ENCODE measurements around the gene CYP3A7.
"Not testable (repeated sequence)": the region's sequence is repeated elsewhere in the genome, so short reads cannot be mapped to it uniquely, and the experiment has no call there.

CYP3A7 gene

DNA sequence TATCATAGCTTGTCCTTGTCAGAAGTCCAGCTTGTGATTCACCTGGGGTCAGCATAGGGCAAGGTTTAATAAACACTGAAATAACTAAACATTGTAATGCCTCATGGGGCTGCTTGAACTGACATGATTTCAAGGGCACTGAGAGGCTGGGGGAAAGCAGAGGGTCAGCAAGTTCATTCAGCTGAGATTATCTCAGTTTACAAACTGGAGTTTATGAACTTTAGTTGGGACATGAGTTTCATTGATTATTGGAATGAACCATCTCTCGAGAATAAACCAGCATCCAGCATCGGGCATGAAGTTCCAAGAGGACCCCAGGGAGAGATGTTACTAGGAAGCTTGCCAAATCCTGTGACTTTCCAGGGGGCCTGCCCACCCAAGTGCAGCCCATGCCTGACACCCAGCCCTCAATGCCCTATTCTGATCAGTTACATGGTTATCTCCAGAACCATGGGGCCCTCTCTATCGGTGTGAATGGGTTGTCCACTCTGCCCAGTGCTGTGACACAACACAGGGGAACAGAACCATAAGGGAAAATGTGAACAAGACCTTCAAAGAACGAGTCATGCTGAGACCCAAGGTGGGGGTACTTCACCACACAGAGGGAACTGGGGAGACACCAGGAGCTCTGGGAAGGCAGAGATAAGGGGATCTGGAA lies 7.9 kb upstream of the CYP3A7 start:
- no peak for DNase-seq (ENCODE audit: low read depth in 1 of 2, low spot score in 1 of 2)

DNA sequence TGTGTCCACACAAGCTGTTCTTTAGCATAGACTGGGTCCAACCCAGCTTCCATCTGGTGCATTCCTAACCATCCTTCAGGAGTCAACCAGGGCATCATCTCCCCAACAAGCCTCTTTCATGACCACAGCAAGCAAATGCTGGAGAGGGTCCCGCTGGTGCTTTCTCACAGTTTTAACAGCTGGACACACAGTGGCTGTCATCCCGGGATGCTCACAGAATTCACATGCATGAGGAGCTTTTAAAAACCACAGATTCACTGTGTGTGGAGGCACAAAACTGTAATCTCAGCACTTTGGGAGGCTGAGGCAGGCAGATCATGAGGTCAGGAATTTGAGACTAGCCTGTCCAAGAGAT lies 6.4 kb upstream of the CYP3A7 start:
- DNase-seq (ENCODE audit: low read depth in 1 of 2, low spot score in 1 of 2), result no peak

DNA sequence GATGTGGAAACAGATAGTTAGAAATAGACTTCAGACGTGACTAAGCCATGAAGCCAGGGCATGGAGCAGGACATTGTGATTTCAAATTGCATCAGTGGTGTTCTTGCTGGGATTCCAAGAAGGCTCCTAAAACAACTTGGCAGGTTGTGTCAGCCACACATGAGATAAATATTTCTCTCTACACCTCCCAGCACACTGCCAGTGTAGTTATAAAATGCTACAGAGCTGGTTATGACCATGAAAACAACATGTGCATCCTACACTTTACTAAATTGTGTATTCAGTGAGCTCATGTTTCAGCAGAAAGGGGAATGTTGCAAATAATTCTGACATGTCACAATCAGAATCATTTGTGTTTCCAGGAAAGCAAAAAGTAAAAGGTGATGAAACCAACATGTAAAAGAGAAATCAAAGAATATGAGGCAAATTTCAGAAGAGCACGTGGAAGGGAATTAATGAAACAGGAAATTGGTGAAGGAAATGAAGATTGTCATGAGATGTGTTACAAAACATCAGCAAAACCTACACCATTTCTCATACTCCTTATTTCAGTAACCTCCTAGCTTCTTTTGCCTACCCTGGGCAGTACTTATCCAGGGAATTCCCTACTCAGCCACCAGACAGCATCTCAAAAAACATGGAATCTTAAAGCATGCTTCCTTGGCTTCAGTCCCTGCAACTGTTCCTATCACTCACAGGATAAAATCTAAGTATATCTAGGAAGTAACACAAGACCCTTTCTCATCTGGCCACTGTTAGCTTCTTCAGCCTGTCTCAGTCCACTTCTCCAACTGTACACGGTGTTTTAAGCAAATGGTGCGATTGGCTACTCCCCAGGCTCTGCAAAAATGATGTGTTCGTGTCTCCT lies 5.8 kb upstream of the CYP3A7 start:
- DNase-seq (ENCODE audit: low read depth in 1 of 2, low spot score in 1 of 2), result no peak

DNA sequence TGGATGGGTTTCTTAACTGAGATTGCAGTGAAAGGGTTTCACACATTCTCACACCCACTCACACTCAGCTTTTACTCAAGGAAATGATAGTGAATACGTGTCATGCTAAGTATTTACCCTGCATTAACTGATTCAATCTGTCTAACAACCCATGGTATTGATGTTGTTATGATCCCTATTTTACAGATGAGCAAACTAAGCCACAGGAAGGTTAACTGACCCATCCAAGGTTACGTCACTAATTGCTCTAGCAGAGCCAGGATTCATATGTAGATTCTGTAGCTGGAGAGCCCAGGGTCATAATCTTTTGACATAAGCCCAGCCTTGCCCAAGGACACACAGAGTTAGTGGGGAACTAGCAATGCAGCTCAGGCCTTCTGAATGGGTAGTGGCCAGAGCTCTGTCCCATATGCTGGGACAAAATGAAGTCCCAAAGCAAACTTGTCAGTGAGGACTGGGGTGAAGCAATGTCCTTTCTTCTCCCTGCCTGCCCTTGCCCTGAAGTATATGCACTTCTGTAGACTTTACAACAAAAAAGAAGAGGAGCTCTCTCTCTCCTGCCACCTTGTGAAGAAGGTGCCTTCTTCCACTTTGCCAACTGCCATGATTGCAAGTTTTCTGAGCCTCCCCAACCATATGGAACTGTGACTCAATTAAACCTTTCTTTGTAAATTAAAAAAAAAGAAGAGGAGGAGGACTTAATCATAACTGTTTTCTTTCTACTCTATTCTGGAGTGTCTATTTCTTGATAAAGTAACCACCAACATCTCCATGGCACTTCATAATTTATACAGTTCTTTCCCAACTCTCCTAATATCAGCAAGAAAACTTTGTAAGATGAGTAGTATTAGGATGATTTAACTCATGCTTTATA lies 4.9 kb upstream of the CYP3A7 start:
- DNase-seq (ENCODE audit: low read depth in 1 of 2, low spot score in 1 of 2), result no peak

DNA sequence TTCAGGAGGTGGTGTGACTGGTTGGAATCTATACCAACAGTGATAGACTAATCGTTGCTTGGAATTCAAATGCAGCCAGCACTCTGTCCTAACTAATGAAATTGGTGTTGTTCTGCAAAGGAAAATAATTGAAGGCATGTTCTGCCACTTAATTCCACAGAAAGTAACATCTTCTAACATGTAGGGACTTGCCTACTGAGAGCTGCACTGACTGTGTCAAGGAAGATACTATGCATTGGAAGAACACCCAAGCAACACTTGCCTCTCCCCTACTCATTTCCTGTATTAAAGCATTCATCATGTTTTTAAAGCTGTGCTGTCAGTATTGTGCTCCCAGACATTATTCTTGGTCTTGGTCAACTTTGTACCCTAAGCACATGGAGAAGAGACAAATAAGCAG lies 2.7 kb upstream of the CYP3A7 start:
- no peak for DNase-seq (ENCODE audit: low read depth in 1 of 2, low spot score in 1 of 2)

DNA sequence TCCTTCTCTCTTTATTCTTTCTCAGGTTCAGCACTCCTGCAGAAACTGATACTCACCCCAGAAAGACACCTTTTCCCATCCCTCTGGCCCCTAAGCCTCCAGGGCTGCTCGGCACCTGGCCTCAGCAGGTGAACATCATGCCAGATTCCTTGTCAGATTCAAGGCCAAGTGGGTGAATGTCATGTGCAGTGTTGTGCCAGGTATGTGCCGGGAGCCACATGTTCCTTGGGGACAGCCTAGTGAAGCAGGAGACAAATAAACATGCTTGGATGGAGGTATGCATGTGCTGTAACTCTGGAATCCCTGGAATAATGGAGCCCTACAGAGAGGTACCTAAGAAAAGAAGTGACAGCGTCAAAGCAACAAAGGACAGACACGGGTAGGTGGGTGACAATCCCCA lies 1.7 kb upstream of the CYP3A7 start:
- DNase-seq (ENCODE audit: low read depth in 1 of 2, low spot score in 1 of 2), result not testable (repeated sequence)

DNA sequence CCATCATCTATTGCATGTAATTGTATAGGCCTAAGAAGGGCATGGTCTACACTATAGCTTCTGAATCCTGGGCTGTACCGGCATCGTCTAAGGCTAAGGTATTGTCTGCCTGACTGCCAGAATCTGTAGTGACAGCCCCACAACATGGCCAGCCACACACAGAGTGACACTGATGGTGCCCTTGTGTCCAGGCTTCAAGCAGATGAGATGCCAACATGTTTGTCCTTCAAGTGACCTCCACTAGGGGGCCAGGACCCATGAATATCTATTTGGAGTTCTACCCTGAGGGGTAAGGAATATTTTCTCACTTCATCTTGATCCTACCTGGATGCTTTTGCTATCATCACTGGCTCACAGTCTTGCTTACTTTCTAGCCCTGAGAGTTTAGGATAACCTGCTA lies 1.5 kb downstream of the CYP3A7 start:
- no peak for DNase-seq (ENCODE audit: low read depth in 1 of 2, low spot score in 1 of 2)

DNA sequence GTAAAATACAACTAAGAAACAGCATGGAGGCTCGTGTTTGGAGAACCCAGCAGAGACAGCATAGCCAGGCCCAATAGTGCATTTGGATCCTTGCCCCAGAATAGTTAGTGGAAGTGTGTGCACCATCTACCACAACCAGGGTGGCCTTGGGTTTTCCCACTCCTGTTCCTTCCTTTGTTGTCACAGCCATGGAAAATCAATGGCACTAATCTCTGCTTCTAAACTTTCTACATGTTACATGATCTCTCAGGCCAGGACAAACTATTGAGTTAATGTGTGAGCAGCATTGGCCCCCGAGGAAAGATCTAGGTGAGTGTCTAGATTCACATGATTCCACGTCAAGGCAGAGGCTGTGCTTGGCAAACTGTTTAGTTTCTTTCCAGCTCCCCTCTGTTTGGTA lies 2.0 kb downstream of the CYP3A7 start:
- no peak for DNase-seq (ENCODE audit: low read depth in 1 of 2, low spot score in 1 of 2)

DNA sequence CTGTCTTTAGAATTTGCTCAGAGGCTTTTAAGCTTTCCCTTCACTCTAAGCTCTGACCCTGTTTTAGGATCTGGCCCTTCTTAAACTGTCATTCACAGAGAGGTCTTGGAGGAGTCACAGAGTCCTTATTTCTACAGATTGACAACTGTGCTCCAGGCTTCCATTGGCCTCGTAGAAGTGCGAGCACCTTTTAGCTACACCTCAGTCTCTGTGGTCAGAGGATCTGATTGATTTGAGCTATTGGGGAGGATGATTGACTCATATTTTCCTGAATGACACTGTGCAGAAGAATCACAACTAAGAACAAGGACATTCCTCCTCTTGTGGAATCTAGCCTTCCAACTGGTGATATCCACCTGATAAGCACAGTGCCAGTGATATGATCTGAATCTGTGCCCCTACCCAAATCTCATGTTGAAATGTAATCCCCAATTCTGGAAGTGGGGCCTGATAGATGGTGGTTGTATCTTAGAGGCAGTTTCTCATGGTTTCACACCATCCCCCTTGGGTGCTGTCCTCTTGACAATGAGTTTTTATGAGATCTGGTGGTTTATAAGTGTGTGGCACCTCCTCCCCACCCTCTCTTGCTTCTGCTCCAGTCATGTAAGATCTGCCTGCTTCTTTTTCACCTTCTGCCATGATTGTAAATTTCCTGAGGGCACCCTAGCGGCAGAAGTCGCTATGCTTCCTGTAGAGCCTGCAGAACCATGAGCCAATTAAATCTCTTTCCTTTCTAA lies 3.2 kb downstream of the CYP3A7 start:
- DNase-seq (ENCODE audit: low read depth in 1 of 2, low spot score in 1 of 2), result no peak

DNA sequence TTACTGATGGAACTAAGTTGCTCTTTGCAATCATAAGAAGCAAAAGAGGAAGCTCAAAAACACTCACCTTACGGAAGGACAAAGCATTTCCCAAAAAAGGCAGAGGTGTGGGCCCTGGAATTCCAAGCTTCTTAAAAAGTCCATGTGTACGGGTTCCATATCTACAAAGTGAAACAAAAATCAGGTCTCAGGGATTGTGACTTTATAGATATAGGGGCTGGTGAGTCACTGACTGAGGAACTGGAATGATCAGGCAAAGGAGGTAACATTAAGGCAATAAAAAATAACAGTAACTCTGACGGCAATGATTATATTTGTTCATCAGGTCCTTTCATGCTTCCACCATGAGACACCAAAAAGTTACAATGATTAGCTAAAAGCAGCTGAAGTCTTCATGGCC lies 4.0 kb downstream of the CYP3A7 start:
- no peak for DNase-seq (ENCODE audit: low read depth in 1 of 2, low spot score in 1 of 2)

DNA sequence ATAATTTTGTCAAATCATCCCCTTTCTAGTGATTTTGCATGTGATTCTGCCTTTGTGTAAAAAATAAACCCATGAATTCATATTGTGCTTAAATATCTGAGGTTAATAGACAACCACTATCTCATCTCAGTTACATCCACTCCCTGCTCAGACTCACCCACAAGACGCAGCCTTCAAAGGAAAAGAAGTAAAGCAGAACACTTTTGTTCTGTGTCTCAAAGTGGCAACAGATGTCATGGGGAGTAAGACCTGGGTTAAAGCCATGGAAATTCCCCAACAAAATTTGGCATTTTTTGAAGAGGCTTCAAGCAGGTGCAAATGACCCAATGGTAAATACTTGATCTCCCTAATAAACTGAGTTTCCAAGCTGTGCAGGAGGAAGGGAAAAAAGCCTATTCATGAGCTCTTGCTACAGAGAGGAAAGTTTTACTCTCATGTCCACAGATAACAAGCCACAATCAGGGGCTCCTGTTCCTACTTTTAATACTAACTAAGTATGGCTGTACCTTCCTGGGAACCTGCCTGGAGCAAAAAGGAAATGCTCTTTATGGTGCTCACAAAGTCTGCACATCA lies 4.7 kb downstream of the CYP3A7 start:
- DNase-seq (ENCODE audit: low read depth in 1 of 2, low spot score in 1 of 2), result no peak

DNA sequence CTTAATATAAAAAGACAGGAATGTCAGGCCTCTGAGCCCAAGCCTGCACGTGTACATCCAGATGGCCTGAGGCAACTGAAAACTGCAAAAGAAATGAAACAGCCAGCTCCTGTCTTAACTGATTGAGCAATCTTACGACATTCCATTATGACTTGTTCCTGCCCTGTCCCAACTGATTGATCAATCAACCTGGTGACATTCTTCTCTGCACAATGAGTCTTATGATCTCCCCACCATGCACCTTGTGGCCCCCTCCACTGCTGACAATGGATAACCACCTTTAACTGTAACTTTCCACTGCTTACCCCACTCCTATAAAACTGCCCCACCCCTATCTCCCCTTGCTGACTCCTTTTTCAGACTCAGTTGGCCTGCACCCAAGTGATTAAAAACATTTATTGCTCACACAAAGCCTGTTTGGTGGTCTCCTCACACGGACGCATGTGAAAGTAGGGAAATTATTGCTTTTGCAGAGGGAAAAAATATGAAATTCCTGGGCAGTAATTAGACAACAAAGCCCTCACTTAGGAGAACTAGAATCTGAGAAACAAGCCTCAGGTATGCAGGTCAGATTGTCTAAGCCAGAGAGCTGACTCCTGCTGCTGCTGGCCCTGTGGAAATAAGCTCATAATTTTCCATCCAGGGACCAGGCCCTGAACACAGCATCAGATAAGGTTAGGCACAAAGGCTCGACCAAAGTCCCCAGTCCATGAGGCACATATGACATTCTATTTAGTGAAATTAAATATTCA lies 5.3 kb downstream of the CYP3A7 start:
- DNase-seq (ENCODE audit: low read depth in 1 of 2, low spot score in 1 of 2), result no peak

DNA sequence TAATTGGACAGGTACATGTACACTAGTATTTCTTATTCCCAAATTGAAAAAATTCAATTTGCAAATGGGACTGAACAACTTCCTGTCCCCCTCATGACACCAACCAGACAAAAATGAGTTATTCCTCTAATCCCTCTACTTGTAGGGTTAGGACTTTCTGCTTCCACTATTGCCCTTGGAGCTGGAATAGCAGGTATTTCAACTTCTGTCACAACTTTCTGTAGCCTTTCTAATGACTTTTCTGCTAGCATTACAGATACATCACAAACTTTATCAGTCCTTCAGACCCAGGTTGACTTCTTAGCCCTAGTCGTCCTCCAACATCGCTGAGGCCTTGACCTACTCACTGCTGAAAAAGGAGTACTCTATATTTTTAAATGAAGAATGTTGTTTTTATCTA lies 6.4 kb downstream of the CYP3A7 start:
- DNase-seq (ENCODE audit: low read depth in 1 of 2, low spot score in 1 of 2), result no peak

DNA sequence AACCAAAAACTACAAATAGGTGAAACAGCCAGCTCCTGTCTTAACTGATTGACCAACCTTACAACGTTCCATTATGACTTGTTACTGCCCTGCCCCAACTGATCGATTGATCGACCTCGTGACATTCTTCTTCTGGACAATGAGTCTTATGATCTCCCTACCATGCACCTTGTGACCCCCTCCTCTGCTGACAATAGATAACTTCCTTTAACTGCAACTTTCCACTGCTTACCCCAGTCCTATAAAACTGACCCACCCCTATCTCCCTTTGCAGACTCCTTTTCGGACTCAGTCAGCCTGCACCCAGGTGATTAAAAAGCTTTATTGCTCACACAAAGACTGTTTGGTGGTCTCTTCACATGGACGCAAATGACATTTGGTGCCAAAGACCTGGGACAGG lies 11.8 kb downstream of the CYP3A7 start:
- not testable (repeated sequence) for DNase-seq (ENCODE audit: low read depth in 1 of 2, low spot score in 1 of 2)

DNA sequence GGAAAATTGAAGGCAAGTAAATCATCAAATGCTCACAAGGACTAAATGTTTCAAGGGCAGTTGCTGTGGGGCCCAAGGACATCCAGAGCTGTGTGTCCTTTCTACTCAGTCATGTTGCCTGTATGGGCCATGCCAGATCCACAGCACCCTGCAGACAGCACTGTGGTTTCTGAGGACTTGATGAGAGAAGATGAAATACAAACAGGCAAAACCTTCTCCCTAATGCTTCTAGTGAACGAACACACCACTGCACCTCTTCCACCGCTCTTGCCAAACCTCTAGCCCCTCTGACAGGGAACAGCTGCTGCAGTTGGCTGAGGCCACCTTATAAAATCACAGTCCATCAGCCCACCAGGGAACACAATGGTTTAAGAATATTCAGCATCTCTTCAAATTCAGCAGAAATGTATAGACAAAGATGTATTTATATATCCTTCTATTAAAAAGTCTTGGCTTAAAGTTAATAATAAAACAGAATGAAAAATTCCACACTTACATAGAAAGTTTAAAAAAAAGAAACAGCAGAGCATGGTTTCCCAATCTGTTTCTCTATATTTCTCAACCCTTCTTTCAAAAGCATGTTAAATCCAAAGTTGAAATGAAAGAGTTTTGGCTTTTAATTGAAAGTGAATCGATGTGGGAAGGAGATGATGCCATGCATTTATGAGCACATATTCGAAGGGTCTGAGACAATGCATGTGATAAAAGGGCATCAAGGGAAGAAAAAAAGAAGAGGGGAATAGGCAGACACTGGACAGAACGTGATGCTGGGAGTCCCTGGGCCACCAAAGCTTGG lies 14.0 kb downstream of the CYP3A7 start:
- no peak for DNase-seq (ENCODE audit: low read depth in 1 of 2, low spot score in 1 of 2)

DNA sequence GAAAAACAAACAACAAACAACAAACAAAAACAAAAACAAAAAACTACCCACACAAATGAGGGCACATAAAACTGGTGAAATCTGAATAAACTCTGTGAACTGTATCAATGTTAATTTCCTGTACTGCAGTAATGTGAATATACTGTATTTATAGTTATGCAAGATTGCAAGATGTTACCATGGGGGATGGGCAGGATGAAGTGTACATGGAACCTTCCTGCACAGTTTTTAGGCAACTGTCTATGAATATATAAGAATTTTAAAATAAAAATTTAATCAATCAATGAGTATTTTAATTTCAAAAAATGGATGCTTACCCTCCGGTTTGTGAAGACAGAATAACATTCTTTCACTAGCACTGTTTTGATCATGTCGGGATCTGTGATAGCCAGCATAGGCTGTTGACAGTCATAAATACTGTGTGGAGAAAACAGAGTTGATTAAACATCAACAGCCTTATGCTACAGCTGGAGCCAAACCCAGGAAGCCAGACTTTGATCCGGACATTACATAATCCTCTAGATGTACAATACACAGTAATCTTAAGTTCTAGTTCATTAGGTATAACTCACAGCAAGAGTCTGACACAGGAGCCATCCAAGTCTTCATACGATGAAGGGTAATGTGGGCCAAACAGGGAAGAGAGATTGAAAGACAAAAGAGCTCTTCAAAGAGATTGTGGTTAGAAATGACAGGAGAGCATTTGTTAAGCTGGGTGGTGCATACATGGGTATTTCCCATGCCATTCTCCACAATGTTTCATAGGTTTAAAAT lies 14.8 kb downstream of the CYP3A7 start:
- DNase-seq (ENCODE audit: low read depth in 1 of 2, low spot score in 1 of 2), result no peak

DNA sequence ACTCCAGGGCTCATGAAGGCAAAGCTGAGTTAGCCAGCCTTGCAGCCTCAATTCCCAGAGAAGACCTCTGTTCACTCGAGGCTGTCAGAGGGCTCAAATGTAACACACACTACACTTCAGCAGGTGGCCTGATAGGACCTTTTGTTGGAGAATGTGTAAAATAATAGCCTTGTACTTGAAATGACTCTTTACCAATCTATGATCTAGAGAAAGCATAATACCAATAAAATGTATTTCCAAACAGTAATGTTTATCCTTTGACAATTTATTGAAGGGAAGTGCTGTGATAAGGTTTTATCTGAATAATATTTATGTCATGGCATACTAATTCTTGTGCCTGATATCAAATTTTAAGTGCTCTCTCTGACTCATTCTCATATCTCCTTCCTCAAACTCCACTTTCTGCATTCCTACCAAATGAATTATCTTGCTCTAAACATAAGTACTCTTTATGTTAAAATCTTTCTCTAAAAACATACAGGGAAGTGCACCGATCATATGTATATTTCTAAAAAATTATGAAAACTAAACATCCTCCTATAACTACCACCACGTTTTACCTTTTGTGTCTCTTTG lies 20.9 kb downstream of the CYP3A7 start:
- no peak for DNase-seq (ENCODE audit: low read depth in 1 of 2, low spot score in 1 of 2)

All from stimulated activated CD4-positive, alpha-beta T cell treated with anti-CD3 and anti-CD28 coated beads, Interleukin-15, amount 100 ng/mL, for 1 hour (primary cell).